Right kidney (tissue), 1 donor: Measurements from ENCODE around the gene KCNH1.

ENCODE experiments used
- DNase-seq: peaks from one replicate; pipeline ENCODE4 v3.0.0-alpha.2; 2016

KCNH1 gene

DNA sequence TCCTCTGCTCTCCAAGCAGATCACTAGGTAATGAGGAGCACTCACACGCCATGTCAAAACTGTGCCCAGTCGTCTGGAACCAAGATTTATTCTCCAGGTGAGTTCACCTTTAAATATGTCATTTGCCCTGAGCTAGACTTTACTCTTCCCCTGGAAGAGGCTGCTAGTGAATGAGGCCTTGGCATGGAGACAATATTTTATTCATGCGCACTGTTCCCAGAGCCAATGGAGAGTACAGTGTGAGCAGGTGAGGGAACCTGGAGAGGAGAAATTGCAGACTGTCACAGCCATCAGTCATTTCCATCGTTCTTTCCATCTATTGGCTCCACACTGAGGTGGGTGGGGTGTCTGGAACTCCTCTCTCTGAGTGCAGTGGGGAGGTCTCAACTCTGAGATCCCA, 333.6 kb downstream of the KCNH1 start:
- DNase-seq, result no peak

- no peak for DNase-seq
Observed at GRCh38 chr1:210797422-210797821, 336.5 kb downstream of the KCNH1 start.

DNA sequence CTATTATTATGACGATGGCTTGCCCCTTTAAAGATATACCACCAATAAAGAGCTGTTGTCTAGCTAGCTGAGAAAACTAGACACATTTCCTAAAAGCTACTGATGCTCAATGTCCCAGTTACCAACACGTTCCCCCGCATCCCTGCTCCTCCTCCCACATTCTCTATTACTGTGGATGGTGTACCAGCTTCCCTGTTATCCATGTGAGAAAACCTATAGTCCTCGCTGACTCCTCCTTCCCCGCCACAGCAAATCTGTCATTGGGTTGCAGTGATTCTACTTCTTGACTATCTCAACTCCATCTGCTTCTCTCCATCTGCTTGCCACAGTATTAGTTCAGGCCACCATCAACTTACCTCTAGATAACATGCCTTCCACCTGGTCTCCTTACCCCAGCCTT, 337.5 kb downstream of the KCNH1 start:
- no peak for DNase-seq

GRCh38 chr1:210794445-210794844, 339.5 kb downstream of the KCNH1 start:
- no peak for DNase-seq

DNA sequence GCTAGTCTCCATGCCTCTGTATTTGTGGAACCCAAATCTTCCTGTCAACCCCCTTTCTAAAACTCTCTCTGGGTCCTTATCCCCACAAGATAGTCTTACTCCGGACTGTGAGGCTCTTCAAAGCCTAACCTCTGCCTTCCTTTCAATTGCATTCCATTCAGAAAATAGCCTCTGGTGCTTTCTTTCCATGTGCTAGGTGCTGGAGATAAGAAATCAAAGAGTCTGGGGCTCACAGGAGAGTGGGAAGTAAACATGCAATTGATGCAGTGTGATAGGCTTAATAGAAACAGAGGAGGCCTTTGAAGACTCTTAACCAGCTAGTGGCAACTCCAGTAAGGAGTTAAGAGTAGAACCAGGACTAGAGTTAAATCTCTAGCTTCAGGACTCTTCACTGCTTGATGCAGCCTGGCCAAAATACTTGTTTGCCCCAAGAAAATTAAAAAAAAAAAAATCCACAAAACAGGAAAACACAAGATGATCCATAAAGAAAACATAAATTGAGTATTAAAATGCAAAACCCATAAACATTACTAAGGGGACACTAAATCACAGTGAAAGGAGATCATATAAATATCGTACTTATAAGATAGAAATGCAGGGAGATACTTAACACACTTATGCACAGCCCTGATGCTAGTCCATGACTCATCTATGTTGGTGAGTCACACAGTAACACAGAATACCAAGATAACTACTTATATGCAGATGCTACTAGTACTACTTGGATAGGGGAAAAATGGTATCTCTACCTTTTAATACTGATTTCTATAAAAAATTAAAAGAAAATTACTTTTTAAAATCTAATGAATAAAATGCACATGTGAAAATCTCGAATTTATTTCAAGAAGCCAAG, 341.5 kb downstream of the KCNH1 start:
- DNase-seq, result no peak

DNA sequence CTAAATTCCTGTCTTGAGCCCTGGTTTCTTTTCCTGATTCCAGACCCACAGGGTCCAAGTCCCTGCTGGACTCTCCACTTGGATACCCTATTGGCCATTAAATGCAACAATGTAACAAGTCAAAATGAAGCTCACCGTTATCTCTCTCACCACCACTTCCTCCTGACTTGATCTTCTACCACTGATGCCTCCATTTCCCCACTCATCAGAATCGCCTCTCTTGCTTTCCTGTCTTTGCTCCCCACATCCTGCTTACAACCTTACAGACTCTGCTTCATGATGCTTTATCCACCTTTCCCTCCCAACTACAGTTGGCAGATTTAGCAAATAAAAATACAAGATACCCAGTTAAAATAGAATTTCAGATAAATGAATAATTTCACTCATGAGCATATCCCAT, 343.8 kb downstream of the KCNH1 start:
- no peak for DNase-seq

GRCh38 chr1:210787800-210788199, 346.1 kb downstream of the KCNH1 start:
- DNase-seq, result no peak

- no peak for DNase-seq
Observed at GRCh38 chr1:210786546-210786945, 347.4 kb downstream of the KCNH1 start.

DNA sequence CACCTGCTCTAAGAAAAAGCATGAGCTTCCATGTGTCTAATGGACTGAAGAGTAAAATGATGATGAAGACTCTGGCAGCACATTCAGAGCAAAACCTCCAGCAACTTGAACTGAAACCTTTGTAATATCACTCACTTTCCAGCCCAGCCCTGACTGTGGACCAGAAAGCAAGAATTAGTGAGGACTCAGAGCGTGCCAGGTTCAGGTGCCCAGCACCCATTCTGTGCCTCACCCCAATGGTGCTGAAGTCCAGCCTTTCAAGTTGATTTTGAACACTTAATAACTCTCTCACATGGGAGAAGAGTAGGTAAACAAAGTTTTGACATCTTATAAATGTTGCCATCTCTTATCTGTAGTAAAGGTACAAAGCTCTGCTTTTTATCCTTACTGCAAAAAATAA, 350.0 kb downstream of the KCNH1 start:
- DNase-seq, result no peak

DNA sequence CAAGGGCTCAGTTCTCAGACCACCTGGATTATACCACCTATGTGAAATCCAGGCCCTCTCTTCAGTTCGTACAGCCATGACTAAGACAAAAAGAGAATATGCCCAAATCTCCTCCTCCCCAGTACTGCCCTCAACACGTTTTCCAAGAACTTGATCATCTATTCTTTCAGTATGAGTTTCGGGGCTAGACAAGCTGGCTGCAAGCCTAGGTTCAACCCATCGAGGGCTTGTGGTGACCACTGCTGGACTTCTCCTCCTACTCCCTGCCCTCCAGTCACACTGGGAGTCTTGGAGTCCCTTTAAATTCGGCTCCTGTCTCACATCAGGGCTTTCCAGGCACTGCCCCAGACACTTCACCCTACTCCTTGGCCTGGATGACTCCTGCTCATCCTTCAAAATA, 352.3 kb downstream of the KCNH1 start:
- DNase-seq, result no peak

DNA sequence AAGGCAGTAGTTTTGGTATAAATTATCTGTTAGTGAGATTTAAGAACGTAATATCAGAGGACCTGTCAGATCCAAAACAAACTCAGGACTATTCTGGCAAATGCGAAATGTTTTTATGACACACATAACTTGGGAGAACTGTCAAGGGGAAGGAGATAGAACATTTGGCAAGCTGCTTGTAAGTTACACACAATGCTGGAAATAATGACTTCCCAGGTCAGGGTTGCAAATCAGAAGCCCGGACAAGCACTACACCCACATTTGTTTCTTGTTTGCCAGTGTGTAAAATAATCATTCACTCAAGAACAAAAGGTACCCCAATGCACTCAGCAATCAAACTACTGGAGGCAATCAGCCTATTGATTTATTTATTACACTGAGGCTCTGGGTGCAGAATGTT, 354.7 kb downstream of the KCNH1 start:
- no peak for DNase-seq

DNA sequence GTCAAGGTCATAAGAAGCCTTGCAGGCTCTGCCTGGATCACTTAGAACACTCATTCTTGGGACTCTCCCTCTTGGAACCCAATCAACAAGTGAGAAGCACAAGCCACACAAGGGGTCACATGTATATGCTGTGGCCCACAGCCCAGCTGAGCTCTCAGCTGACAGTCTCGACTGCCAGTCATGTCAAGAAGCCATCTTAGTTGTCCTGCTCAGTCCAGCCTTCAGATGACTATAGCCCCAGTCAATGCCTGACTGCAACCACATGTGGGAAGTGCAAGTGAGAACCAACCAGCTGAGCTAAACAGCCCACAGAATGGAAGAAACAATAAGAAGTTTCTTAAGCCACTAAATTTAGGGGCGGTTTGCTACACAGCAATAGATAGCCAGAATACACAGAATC, 356.0 kb downstream of the KCNH1 start:
- no peak for DNase-seq

DNA sequence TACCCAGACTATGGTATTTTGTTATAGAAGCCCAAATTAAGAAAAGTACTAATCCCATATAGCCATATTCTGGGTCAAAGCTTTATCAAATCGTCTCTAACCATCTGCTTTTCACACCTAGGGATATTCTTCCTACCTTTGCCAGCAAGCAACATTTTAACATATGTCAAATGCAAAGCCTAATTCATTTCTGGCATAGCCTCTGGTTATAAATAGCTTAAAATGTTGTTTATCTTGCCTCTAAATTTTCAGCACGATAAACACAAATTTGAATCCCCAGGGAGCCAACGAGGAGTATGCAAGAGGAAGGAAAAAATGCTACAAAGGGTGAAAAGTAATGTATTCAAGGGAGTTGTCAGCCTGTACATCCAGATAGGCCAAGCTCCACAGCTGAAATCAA, 357.2 kb downstream of the KCNH1 start:
- no peak for DNase-seq

DNA sequence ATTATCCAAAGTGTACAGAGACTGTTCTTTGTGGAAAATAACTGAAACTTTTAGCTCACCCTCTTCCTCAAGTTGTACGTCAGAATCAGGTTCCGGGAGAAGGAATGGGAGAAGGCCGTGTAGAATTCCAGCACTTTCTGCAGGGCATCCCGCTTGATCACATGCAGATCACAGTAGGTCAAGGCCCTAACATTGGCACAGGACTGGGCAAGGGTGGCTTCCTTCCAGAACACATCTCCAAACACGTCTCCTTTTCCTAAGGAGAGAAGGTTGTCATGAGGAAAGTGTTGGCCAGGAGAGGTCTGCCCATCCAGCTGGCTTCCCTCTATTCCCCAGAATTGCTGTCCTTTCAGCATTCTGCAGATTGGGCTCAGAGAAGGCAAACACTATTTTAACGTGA, 358.7 kb downstream of the KCNH1 start:
- no peak for DNase-seq

GRCh38 chr1:210773450-210773849, 360.5 kb downstream of the KCNH1 start:
- no peak for DNase-seq

DNA sequence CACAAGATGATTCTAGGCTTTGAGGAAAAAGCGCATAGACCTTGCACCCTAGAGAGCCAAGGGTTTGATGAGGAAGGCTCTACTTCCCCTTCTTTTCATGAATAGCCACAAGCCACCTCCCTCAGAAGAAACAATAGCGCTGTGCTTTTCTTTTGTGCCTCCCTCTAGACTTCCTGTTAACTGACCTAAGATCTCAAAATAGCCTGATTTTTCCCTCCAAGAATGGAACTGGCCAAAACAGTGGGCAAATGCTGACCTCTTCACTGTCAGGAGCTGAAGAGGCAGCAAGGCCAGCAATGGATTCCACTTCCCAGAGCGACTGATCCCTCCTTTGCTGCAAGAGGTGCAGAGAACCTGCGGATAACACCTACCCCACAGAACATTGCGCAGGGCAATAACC, 362.8 kb downstream of the KCNH1 start:
- DNase-seq, result no peak

- no peak for DNase-seq
Observed at GRCh38 chr1:210770396-210770984, 363.5 kb downstream of the KCNH1 start.

- no peak for DNase-seq
Observed at GRCh38 chr1:210769473-210769872, 364.5 kb downstream of the KCNH1 start.

- DNase-seq, result no peak
Observed at GRCh38 chr1:210764536-210764935, 369.4 kb downstream of the KCNH1 start.

DNA sequence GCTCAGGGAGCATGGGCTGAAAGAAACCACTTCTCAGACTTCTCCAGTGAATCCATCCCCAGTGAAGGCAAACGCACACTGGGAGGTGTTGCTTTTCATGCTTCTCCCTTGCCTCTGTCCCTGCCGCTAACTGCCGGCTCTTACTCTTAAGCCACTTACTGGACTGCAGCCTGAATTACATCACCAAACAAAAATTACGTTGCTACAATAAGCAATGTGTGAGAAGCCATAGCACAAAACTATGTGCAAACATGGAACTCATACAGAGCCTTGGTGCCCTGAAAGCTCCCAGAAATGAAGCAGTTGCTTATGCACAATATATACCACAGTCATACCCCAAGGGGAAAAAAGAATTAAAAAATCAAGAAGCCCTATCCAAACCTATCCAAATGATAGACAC, 375.2 kb downstream of the KCNH1 start:
- DNase-seq, result no peak

- no peak for DNase-seq
Observed at GRCh38 chr1:210758261-210758660, 375.7 kb downstream of the KCNH1 start.

- no peak for DNase-seq
Observed at GRCh38 chr1:210757677-210758076, 376.3 kb downstream of the KCNH1 start.

DNA sequence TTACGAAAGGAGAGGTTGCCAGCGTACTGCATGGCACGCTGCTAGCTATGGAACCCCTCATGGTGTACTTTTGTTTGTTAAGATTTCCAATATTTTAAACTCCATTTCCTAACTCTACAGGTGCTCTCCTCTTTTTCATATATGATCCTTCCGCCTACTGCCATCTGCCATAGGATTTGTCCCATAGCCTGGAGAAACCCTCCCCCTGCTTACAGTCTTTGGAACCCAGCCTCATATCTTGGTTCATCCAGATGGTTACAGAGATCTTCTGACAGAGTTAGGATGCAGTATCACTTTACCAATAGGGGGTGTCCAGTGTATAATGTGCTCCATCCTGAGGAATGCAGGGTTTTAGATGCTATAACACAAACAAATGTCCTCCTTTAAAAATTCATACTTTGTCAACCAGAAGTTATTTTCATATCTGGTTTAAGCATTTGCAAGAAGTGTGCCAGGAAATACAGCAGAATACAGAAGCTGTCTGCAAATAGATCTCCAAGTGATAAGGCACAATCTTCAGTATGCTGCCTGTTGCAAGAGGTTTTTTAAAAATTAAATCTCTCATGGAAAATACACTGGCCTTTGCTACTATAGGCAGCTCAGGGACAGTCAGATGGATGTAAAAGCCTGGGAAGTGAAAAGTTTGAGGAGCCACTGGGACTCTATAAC, 377.8 kb downstream of the KCNH1 start:
- no peak for DNase-seq
